Ovary (tissue), 3 donors: ENCODE results near the gene HAVCR1.

Experiments used
- EP300 ChIP-seq: sonication (generic); formaldehyde crosslinking; IDR thresholded peaks from one replicate; pipeline ENCODE4 v1.6.1; 2017; ENCODE audit warnings: antibody characterized with exemption
- POLR2A ChIP-seq: fragments of 450-650 bp; IDR thresholded peaks from one replicate; pipeline ENCODE4 v1.6.1; 2017; ENCODE audit warnings: antibody characterized with exemption, mild to moderate bottlenecking, moderate library complexity
- TF ChIP-seq, protein P1 (sequence below), 3 donors: fragments of 450-650 bp in 2 of 3; fragments of 200-600 bp in 1 of 3; IDR thresholded peaks; one replicate each; pipeline versions ENCODE4 v1.5.1 to v1.8.0; 2016 to 2022; ENCODE audit warnings: antibody characterized with exemption in 3 of 3, mild to moderate bottlenecking in 1 of 3
- donor health status: DM: no; HTN: no; CAD: no.

DNA sequence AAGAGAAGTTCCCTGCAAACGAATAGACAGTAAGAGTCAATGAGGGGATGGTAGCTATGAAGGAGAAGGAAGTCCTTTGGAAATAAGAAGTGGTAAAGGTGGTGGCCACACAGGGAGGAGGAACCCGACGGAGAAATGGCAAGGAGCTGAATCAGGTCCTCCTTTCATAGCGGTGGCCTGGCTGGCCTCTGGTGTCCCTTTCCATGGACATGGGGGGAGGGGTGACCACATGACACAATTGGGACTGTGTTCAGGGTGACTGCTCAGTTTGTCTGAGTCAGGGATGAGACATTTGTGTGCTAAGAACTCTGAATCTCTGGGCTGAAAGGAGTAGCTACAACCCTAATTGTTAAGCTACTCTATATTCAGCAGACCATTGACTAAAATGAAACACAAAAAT, 67.2 kb downstream of the HAVCR1 start:
- TF ChIP-seq, protein P1, sequence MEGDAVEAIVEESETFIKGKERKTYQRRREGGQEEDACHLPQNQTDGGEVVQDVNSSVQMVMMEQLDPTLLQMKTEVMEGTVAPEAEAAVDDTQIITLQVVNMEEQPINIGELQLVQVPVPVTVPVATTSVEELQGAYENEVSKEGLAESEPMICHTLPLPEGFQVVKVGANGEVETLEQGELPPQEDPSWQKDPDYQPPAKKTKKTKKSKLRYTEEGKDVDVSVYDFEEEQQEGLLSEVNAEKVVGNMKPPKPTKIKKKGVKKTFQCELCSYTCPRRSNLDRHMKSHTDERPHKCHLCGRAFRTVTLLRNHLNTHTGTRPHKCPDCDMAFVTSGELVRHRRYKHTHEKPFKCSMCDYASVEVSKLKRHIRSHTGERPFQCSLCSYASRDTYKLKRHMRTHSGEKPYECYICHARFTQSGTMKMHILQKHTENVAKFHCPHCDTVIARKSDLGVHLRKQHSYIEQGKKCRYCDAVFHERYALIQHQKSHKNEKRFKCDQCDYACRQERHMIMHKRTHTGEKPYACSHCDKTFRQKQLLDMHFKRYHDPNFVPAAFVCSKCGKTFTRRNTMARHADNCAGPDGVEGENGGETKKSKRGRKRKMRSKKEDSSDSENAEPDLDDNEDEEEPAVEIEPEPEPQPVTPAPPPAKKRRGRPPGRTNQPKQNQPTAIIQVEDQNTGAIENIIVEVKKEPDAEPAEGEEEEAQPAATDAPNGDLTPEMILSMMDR (IDR thresholded peaks at IDR 0.05), result no peak
- TF ChIP-seq EP300 (no peak), POLR2A (no peak)
